ENCODE results near the gene VPS37B. TPM values are rescaled to one million over a fixed set of nuclear protein-coding genes. Genes with fewer than 3 reads are reported as not detected.

VPS37B gene
- total and polyA plus RNA-seq, 2 of the 8 experiments (the other 6 are each of a cell fraction or from before 2014, with no cell fraction given), result 11.9 to 15.7 TPM

GRCh38 chr12:122937622-122938091 is 41.7 kb upstream of the VPS37B start:
- Histone ChIP-seq H3K27ac (ENCODE audit: low read depth, low read length) (no peak overlapping the region), H3K18ac (ENCODE audit: extremely low read depth, low read length) (no peak overlapping the region), H3K79me1 (ENCODE audit: low read depth, low read length) (no peaks in the 10 kb centered on the region), H4K91ac (replicated peaks; ENCODE audit: insufficient read length, low read length) (no peak overlapping the region), H3K4me3 (ENCODE audit: extremely low read depth in 1 of 4, insufficient read depth in 2 of 4, low read depth in 3 of 4, low read length in 4 of 4) (no peak overlapping the region), H2BK5ac (ENCODE audit: low read depth, low read length) (no peak overlapping the region), H3K4me1 (replicated peaks in 1 of 4; ENCODE audit: control insufficient read depth in 3 of 4, insufficient read depth in 4 of 4, low read length in 3 of 4) (no peaks in the 10 kb centered on the region), H4K8ac (ENCODE audit: extremely low read depth, insufficient read depth, low read length) (no peak overlapping the region), H3K14ac (ENCODE audit: insufficient read length) (no peak overlapping the region), H3K4me2 (ENCODE audit: insufficient read depth in 1 of 2, low read depth in 2 of 2, low read length in 2 of 2) (no peak overlapping the region), H3K79me2 (ENCODE audit: control insufficient read depth in 1 of 2, insufficient read depth in 2 of 2, low read length in 2 of 2) (no peaks in the 10 kb centered on the region), H3K27me3 (replicated peaks in 1 of 4; ENCODE audit: control insufficient read depth in 3 of 4, extremely low read depth in 1 of 4, insufficient read depth in 3 of 4, low read length in 3 of 4) (no peaks in the 10 kb centered on the region), H3K9me3 (ENCODE audit: insufficient read depth in 2 of 2, low read depth in 1 of 2, low read length in 1 of 2) (no peaks in the 10 kb centered on the region), H2AK5ac (ENCODE audit: low read depth, low read length) (no peak overlapping the region), H3K36me3 (ENCODE audit: control insufficient read depth in 2 of 4, insufficient read depth in 4 of 4, low read length in 3 of 4) (no peaks in the 10 kb centered on the region), H3K9ac (replicated peaks in 1 of 4; ENCODE audit: extremely low read depth in 1 of 4, low read depth in 3 of 4, low read length in 3 of 4) (no peak overlapping the region), H2BK12ac (ENCODE audit: low read depth, low read length) (no peak overlapping the region), H2AFZ (ENCODE audit: low read length) (no peak overlapping the region), H3K23ac (ENCODE audit: insufficient read length) (no peak overlapping the region), H3K4ac (replicated peaks; ENCODE audit: insufficient read length, low read depth, low read length) (no peak overlapping the region), H3K56ac (replicated peaks; ENCODE audit: insufficient read length, low read depth, low read length) (no peak overlapping the region), H2BK120ac (replicated peaks; ENCODE audit: low read depth, low read length) (no peak overlapping the region), H2BK15ac (ENCODE audit: low read length) (no peak overlapping the region), H2BK20ac (ENCODE audit: low read length) (no peak overlapping the region), H3K23me2 (ENCODE audit: low read depth, low read length) (no peaks in the 10 kb centered on the region), H4K5ac (ENCODE audit: insufficient read length, low read depth, low read length) (no peak overlapping the region), H4K20me1 (replicated peaks in 1 of 2; ENCODE audit: control insufficient read depth in 1 of 2, insufficient read depth in 2 of 2, low read length in 2 of 2) (peaks cover 0 to 2% of the 10 kb centered on the region in 2 experiments)
- WGBS, 2 experiments (ENCODE audit: extremely low coverage in 1 of 2, insufficient coverage in 1 of 2, insufficient read length in 1 of 2, insufficient replicate concordance in 2 of 2, low coverage in 1 of 2, low lambda C conversion rate in 2 of 2, missing lambda C conversion rate in 1 of 2), result 88% methylated on average over 3 of the region's 3 CpGs; no CpG with 5 or more reads in 1 of the 2 experiments
- POLR2A ChIA-PET (ENCODE audit: partially characterized antibody), result no interaction called here
- CTCF ChIA-PET (ENCODE audit: partially characterized antibody), result interaction anchor here (21.5 kb wide), 1 partner anchor 75 kb away, joined by 473 read pairs; no protein-coding TSS in a partner anchor
- TF ChIP-seq SP4 (IDR thresholded peaks at IDR 0.05; ENCODE audit: low read length), result no peak
- no peak for TF ChIP-seq POU5F1 (IDR thresholded peaks at IDR 0.05; ENCODE audit: low read depth, low read length)
- TF ChIP-seq KDM4A (IDR thresholded peaks at IDR 0.05; ENCODE audit: low read depth, low read length, severe bottlenecking), result no peak
- TF ChIP-seq MAFK (IDR thresholded peaks at IDR 0.05; ENCODE audit: low read depth, low read length), result no peak
- no peak for TF ChIP-seq RFX5 (IDR thresholded peaks at IDR 0.05; ENCODE audit: borderline replicate concordance, low read depth, low read length)
- TF ChIP-seq RBBP5 (IDR thresholded peaks at IDR 0.05; ENCODE audit: borderline replicate concordance, low read depth, low read length), result no peak
- TF ChIP-seq CREB1 (IDR thresholded peaks at IDR 0.05), result no peak
- DNase-seq (ENCODE audit: low read depth in 1 of 2, low spot score in 2 of 2) (no peak), FAIRE-seq (no peak)

All from H1 (cell line).